IMR-90 (cell line): ENCODE measurements around the gene RASGRP4.
A peak's percentile ranks its signal among the peaks of the same experiment; 100 is the strongest.

Source experiments
- CTCF ChIP-seq: conservative IDR thresholded peaks from 2 replicates; pipeline ENCODE4 v1.5.1; 2012; ENCODE audit warnings: mild to moderate bottlenecking, low read depth, low read length, improper control_type of control experiment
- FOS ChIP-seq: fragments of 150-350 bp; IDR thresholded peaks from 2 replicates; pipeline ENCODE4 v1.6.1; 2016; ENCODE audit warnings: low read depth, low read length
- MAZ ChIP-seq: IDR thresholded peaks from 2 replicates; pipeline ENCODE4 v1.6.1; 2012; ENCODE audit warnings: low read depth, mild to moderate bottlenecking, low read length, improper control_type of control experiment, moderate library complexity, borderline replicate concordance
- POLR2A ChIP-seq: IDR thresholded peaks from 2 replicates; pipeline ENCODE4 v1.6.1; 2012; ENCODE audit warnings: mild to moderate bottlenecking, low read depth, low read length
- RCOR1 ChIP-seq: IDR thresholded peaks from 2 replicates; pipeline ENCODE4 v1.6.1; 2012; ENCODE audit warnings: mild to moderate bottlenecking, low read length, improper control_type of control experiment; ENCODE audit not compliant: insufficient replicate concordance
- RFX5 ChIP-seq: IDR thresholded peaks from 2 replicates; pipeline ENCODE4 v1.8.0; 2012; ENCODE audit warnings: low read depth, mild to moderate bottlenecking, low read length, moderate library complexity
- SMC3 ChIP-seq: fragments of 150-350 bp; IDR thresholded peaks from 2 replicates; pipeline ENCODE4 v1.6.1; 2016; ENCODE audit warnings: low read depth, mild to moderate bottlenecking, antibody characterized with exemption, low read length, moderate library complexity
- USF2 ChIP-seq: fragments of 150-350 bp; IDR thresholded peaks from 2 replicates; pipeline ENCODE4 v1.6.1; 2017; ENCODE audit warnings: mild to moderate bottlenecking, antibody characterized with exemption, low read length, low read depth

GRCh38 chr19:38402623-38402966 lies 23.4 kb downstream of the RASGRP4 start:
- TF ChIP-seq POLR2A: 0 out of 2 replicates have a peak, but pooled peaks have one; percentile 37
- TF ChIP-seq CTCF: no peak
- TF ChIP-seq RFX5: no peak
- no peak for TF ChIP-seq FOS
- no peak for TF ChIP-seq SMC3
- TF ChIP-seq RCOR1: no peak
- no peak for TF ChIP-seq USF2
- TF ChIP-seq MAZ: no peak
